Heart left ventricle (tissue), 13 donors: ENCODE results near the gene ADPRS.

ENCODE experiments used
- CTCF ChIP-seq, 12 donors: fragments of 200-600 bp; sonication (generic) in 4 of 12; IDR thresholded peaks; one replicate each; pipeline versions ENCODE4 v1.5.0 to v1.8.0; 2018 to 2022; ENCODE audit warnings: antibody characterized with exemption in 12 of 12, mild to moderate bottlenecking in 5 of 12
- POLR2A ChIP-seq, 2 donors: fragments of 450-650 bp; IDR thresholded peaks; one replicate each; pipeline ENCODE4 v1.6.1; 2017; ENCODE audit warnings: antibody characterized with exemption in 2 of 2, mild to moderate bottlenecking in 2 of 2, moderate library complexity in 2 of 2
- donor health status: ischemic (EF 13 %, LVEDD 7.1; RV severe dilation, severe dysfunction).
- donor health status: DM: no; HTN: yes; CAD: no.
- donor health status: DM: no; HTN: no; CAD: no.
- donor health status: ischemic (EF 25% LVEDD 6.9; RV normal size, moderate dysfunction).
- donor health status: ischemic (EF 25% LVEDD 5.7; RV mildly dilated, moderate dysfunction).
- donor health status: ischemic (EF 35%, LVEDD 5.7; RV mildly dilated, moderate dysfunction).
- donor health status: nonischemic (EF 11% LVEDD 7.7; RV severe dilation, severe dysfunction).
- donor health status: DM: yes; HTN: yes; CAD: no.
- donor health status: PGD.
- donor health status: ischemic (EF 29% LVEDD 5.4; RV normal size, mild dysfunction).
- donor health status: nonischemic (EF 23%, LVEDD 6.1; RV moderate dilation, normal function).

GRCh38 chr1:36137776-36138175 lies 49.1 kb downstream of the ADPRS start:
- TF ChIP-seq CTCF (IDR thresholded peaks at IDR 0.05) (no peak), POLR2A (IDR thresholded peaks at IDR 0.05) (no peak)
